GM12892 (cell line): Measurements from ENCODE around the gene ECI1.

Experiments
- POLR2A ChIP-seq: IDR thresholded peaks from 2 replicates; pipeline ENCODE4 v1.6.1; 2011; ENCODE audit warnings: low read depth, low read length, control low read depth
- POLR2AphosphoS5 ChIP-seq: IDR thresholded peaks from 2 replicates; pipeline ENCODE4 v1.6.1; 2011; ENCODE audit warnings: low read depth, low read length, control low read depth
- TAF1 ChIP-seq: IDR thresholded peaks from 2 replicates; pipeline ENCODE4 v1.6.1; 2011; ENCODE audit warnings: low read depth, mild to moderate bottlenecking, control low read depth, low read length, borderline replicate concordance

DNA sequence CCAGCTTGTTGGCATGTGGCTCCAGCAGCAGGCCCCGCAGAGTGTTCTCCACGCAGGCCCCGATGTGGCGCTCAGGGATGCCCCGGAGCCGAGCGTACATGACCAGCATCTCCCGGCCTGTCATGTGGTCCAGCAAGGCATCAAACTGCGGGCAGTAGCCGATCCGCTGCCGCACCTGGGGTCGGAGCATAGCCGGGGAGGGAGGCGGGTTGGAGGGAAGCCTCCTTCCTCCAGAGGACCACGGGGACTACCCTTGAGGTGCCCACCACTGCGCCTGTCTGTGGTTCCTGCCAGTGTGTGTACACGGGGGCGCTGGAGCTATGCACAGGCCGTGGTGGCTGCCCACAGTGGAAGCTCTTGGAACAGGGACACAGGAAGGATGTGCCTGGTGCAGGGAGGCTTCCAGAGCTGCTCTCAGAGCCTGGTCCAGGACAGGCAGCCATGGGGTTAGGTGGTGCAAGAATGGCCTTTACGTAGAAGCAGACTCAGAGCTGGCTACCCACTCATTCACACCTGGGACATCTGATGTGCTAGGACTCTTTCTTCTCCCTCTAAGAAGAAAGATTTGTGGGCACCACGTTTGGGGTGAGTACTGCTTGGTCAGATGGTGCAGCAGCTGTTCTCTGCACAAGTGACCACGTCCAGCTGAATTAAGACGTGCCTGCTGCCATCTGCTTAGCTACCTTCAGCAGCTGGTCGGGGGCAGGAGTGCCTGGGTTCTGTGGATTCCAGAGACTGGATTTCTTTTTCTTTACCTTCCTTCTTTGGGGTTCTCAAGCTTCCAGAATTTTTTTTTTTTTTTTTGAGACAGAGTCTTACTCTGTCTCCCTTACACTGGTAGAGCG lies 27.8 kb upstream of the ECI1 start:
- TF ChIP-seq POLR2AphosphoS5 (no peak), POLR2A (no peak), TAF1 (no peak)
